GM19372 (cell line): ENCODE results near the gene PAPLN.
"Not testable (repeated sequence)": the region's sequence is repeated elsewhere in the genome, so short reads cannot be mapped to it uniquely, and the experiment has no call there.

ENCODE experiments used
- ATAC-seq: cut with Tn5 transposase; IDR thresholded peaks from one replicate; pipeline ENCODE4 v1.9.1; 2021; ENCODE audit warnings: mild to moderate bottlenecking, low read depth, moderate library complexity; ENCODE audit not compliant: unreplicated experiment

PAPLN gene, protein sequence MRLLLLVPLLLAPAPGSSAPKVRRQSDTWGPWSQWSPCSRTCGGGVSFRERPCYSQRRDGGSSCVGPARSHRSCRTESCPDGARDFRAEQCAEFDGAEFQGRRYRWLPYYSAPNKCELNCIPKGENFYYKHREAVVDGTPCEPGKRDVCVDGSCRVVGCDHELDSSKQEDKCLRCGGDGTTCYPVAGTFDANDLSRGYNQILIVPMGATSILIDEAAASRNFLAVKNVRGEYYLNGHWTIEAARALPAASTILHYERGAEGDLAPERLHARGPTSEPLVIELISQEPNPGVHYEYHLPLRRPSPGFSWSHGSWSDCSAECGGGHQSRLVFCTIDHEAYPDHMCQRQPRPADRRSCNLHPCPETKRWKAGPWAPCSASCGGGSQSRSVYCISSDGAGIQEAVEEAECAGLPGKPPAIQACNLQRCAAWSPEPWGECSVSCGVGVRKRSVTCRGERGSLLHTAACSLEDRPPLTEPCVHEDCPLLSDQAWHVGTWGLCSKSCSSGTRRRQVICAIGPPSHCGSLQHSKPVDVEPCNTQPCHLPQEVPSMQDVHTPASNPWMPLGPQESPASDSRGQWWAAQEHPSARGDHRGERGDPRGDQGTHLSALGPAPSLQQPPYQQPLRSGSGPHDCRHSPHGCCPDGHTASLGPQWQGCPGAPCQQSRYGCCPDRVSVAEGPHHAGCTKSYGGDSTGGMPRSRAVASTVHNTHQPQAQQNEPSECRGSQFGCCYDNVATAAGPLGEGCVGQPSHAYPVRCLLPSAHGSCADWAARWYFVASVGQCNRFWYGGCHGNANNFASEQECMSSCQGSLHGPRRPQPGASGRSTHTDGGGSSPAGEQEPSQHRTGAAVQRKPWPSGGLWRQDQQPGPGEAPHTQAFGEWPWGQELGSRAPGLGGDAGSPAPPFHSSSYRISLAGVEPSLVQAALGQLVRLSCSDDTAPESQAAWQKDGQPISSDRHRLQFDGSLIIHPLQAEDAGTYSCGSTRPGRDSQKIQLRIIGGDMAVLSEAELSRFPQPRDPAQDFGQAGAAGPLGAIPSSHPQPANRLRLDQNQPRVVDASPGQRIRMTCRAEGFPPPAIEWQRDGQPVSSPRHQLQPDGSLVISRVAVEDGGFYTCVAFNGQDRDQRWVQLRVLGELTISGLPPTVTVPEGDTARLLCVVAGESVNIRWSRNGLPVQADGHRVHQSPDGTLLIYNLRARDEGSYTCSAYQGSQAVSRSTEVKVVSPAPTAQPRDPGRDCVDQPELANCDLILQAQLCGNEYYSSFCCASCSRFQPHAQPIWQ

DNA sequence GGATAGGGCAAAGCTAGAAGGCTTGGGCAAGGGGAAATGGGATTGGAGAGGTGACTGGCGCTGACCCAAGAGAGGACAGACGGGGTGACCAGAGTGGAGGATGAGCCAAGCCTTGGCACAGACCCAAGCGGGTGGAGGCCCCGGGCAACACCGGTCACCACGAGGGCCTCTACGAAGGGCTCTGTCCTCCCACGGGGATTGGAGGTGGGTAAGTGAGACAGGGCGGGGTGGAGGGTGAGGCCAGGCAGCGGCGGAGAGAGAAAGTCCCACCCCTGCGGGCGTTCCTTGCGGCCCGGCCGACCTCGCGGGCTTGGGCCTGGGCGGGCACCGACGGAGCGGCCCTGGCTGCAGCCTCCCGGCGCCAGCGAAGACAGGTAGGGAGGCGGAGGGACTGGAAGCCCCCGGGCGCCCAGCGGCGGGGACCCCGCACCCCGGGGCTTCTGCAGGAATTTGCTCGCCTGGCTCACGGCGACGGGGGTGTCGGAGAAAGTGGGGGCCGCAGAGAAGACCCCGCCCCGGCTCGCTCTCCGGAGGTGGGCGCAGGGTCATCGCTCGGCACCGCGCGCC is at the start of gene PAPLN:
Gene PAPLN, plus strand, starts transcription at position 288 of the 567 bp plus-strand sequence. CDS start 2,273 bp downstream, outside the sequence.
- no peak for ATAC-seq

DNA sequence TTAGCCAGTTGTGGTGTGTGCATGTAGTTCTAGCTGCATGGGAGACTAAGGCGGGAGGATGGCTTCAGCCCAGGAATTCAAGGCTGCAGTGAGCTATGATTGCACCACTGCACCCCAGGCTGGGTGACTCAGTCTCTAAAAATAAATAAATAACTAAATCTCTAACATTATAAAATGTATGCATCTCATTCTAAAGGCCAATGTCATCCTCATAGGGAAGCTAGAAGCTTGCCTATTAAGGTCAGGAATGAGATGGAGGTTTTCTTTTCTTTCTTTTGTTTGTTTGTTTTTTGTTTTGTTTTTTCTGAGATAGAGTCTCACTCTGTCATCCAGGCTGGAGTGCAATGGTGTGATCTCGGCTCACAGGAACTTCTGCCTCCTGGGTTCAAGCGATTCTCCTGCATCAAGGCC is 48.8 kb upstream of the PAPLN start:
- no peak for ATAC-seq

DNA sequence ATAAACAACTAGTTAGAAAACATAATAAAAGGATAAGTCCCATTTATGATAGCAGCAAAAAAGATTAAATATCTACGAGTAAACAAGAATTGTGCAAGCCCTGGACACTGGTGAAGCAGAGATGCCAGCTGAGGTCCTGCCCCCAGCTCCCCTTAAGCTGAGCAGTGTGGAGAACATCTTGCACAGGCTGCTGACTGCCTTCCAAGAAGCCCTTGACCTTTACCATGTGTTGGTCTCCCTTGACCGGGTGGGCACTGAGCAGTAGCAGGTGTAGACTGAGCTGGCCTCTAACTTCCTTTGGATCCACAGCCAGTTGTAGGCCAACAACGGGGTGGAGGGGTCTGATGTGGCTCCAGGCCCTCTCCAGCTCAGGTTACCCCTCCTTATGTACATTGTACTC is 47.7 kb upstream of the PAPLN start:
- ATAC-seq, result no peak

DNA sequence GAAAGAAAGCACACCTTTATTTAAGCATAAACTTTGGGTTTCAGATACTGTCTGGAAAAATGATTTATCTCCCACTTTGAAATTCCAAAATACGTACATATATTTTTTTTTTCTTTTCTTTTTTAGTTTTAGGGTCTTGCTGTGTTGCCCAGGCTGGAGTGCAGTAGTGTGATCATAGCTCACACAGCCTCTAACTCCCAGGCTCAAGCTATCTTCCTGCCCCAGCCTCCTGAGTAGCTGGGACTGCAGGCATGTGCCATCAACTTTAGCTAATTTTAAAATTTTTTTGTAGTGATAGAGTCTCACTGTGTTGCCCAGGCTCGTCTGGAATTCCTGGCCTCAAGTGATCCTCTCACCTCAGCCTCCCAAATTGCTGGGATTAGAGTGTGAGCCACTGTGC is 45.9 kb upstream of the PAPLN start:
- ATAC-seq, result no peak

DNA sequence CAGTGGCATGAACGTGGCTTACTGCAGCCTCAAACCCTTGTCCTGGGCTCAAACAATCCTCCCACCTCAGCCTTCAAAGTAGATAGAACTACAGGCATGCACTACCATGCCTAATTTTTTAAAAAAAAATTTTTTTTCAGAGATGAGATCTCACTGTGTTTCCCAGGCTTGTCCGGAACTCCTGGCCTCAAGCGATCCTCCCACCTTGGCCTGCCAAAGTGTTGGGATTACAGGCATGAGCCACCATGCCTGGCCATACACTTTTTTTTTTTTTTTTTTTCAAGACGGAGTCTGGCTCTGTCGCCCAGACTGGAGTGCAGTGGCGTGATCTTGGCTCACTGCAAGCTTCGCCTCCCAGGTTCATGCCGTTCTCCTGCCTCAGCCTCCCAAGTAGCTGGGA is 43.0 kb upstream of the PAPLN start:
- not testable (repeated sequence) for ATAC-seq

DNA sequence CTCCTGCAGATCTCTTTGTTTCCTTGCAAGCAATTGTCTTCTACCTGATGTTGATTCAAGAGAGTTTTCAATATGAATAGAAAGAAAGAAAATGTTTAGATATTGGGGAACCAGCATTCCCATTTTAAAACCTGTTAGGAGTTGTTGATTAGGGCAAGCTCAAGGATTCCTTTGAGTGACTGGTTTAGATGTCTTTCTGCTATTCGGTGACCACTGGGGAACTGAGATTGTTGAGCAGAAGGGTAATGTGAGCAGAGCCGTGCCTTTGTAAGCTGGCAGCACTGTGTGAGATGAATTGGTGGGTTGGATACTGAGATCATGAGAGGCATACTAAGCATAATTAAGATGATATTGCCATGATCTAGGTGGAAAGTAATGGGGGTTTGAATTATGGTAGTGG is 39.1 kb upstream of the PAPLN start:
- no peak for ATAC-seq

DNA sequence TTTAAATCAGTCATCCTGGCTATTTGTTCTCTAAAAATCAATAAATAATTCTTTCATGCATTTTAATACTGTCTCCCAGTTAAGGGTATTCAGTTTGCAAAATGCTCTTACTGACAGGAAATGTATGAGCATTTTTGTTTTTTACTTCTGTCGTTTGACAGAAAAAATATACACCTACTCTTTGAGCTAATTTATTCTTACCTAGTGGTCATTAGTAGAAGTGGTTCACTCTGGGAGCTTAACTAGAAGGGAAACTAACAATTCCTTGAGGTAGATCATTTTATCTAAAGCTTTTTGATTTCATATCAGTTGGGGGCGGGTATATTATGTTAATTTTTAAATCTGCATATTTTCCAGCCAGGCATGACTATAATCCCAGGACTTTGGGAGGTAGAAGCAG is 33.8 kb upstream of the PAPLN start:
- no peak for ATAC-seq

DNA sequence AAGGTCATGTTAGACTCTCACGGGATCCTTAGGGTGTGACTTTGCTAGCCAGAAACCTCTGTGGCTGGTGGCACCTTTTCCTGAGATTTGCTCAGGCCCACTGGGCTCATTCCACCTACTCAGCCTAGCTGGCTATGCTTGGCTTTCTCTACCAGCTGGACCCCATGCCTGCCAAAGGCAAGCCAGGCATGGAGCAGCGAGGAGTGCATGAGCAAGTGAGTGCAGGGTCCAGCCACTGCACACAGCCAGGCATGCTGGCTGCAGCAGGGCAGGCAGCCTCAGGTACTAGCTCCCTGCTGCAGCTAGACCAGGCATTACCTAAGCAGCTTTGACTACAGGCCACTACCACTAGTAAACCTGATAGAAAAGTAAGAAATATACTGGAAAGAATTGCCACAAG is 29.7 kb upstream of the PAPLN start:
- no peak for ATAC-seq

DNA sequence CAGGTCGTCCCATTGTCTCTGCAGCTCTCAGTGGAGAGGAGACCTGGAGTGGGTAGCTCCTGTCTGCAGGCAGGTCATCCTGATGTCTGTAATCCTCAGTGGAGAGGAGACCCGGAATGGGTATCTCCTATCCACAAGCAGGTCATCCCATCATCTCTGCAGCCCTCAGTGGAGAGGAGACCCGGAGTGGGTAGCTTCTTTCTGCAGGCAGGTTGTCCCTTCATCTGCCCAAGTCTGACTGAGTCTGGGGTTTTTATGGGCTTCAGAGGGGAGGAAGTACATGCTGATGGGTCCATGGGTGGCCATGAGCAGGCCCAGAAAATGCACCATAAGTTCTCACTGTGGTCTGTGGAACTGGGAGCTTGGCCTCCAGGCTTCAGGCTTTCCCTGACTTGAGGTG is 28.9 kb upstream of the PAPLN start:
- ATAC-seq, result no peak

DNA sequence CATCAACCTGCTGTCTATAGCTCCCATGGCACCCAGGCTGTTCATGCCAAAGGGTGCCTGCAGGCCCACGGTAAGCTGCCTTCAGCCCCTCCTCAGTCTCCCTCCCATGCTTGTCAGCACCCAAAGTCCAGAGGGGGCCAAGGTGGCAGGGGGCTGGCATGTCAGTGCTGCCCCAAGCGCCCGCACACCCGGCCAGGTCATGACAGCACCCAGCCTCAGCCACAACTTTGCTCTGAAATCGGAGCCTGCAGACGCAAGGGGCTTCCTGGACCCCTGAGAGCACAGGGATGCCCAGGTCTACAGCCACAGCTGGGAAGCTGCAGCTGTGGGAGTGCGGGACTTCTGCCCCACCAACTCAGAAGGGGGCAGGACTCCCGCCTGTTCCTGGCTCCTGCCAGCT is 28.5 kb upstream of the PAPLN start:
- ATAC-seq, result no peak

DNA sequence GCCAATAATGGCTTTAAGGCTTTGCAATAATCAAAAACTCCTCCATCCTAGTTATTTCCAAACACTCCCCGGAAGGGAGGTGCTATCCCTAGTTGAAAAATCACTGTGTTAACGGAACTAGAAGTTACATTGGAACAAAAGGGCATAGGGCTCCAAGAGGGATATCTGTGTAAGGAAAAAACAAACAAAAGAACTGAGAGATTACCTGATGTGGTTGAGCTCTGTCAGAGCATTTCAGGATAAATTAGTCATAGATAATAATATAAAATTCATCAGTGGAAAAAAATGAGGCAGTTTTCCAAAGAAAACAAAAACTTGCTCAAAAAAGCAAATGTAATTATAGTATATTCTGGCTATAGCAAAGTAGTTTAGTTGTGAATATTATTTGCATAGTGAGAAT is 27.4 kb upstream of the PAPLN start:
- no peak for ATAC-seq

DNA sequence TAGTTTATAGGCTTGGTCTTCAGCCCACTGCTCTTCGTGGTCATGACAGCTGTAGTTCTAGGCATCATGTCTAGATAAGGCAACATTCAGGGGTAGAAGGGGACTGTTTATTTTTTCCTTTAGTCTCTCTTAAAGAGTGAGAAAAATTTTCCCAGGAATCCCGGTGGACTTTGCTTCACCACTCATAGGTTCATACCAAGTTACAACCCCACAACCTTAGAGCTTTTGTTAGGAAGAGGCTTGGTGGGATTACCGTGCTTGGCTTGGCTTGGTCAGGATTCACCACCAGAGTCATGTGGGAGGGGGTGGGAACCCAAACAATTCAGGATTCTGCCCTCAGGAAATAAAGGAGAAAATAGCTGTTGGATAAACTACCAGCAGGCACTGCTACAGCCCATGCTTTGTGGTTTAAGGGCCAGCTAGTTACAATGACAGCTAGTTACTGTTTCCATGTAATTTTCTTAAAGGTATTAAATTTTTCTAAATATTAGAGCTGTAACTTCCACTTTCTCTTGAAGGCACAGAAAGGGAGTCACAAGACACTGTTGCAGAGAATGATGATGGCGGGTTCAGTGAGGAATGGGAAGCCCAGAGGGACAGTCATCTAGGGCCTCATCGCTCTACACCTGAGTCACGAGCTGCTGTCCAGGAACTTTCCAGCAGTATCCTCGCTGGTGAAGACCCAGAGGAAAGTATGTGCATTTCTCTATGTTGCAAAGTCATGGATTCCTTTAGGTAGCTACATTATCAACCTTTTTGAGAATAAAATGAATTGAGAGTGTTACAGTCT is 25.9 kb upstream of the PAPLN start:
- ATAC-seq, result no peak

DNA sequence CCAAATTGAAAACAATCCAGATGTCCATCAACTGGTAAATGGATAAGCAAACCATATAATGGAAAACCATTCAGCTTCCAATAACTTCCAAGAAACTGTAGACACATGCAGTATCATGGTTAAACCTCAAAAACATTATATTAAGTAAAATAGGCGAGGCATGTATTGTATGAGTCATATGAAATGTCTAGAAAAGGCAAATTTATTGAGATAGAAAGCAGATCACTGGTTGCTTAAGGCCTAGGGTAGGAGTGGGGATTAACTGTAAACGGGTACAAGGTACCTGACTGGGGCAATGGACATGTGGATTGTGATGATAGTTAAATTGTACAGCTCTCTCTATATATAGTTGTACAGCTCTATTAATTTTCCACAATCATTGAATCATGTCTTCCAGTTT is 21.3 kb upstream of the PAPLN start:
- ATAC-seq, result no peak

DNA sequence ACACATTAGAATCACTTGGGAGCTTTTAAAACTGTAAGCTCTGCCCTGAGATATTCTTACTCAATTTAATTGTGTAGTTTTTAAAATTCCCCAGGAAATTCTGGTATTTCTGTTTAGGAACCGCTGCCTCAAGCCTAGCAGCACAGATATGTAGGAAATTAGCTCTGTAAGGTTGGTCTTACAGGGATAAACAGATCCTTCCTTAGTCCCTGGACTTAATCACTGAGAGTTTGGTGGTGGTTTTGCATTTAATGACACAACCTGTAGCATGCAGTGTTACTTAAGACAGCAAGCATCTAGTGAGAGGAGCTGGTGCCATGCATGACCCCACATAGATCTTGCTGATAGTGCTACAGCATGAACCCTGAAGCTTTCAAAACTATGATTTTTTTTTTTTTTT is 19.9 kb upstream of the PAPLN start:
- no peak for ATAC-seq

DNA sequence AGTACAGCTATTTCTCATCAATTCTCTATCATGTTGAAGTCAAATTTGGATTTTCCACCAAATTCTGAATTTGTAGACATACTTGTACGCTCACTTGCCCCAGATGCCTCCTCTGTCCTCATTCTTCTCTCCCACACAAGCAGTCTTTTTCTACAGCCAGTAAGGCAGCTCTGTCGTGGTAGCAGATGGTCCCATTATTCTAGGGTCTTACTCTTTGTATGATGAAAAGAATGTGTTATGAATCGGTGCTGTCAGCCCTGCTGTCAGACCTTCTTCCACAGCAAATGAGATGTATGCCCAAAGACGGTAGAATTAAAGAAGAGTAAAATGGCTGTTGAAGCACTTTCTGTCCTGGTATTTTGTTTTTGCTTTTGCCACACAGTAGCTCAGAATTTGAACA is 17.2 kb upstream of the PAPLN start:
- no peak for ATAC-seq

DNA sequence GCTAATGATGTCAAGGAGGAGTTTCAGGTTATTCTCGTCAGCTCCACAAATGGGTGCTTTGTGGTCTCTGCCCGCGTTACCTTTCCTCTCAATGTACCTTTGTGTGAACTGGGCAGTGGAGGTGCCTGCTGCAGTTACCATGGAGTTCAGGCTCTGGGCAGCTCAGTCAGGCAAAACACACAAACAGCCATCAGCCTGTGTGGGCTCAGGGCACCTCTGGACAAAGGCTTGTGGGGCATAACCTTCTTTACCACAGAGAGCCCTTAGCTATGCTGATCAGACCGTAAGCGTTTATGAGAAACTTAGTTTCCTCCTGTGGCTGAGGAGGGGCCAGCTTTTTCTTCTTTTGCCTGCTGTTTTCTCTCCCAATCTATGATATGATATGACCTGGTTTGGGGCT is 16.7 kb upstream of the PAPLN start:
- ATAC-seq, result no peak

DNA sequence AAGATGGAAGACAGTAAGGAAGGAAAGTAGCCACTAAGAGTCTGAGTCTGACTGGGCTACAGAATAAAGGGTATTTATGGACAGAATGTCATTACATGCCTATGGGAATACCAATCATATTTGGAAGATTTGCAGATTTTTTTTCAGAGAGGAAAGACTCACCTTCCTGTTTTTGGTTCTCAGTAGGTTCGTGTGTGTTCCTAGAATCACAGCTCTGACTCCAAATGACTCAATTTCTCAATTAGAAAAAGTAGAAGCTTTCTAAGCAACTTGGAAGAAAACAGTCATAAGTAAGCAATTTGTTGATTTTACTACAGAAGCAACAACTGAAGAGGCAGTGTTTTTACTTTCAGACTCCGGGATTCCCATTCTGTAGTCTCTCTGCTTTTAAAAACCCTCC is 15.4 kb upstream of the PAPLN start:
- no peak for ATAC-seq

DNA sequence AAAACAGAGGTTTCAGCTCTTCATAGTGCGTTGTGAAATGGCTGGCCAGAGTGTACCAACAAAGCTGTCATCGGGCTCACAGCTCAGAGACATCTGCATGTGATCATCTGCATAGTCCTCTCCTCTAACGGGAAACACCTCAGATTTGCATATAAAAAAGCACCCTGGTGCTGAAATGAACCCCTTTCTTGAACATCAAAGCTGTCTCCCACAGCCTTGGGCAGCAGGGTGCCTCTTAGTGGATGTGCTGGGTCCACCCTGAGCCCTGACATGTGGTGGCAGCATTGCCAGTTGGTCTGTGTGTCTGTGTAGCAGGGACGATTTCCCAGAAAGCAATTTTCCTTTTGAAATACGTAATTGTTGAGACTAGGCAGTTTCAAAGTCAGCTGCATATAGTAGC is 14.3 kb upstream of the PAPLN start:
- no peak for ATAC-seq

DNA sequence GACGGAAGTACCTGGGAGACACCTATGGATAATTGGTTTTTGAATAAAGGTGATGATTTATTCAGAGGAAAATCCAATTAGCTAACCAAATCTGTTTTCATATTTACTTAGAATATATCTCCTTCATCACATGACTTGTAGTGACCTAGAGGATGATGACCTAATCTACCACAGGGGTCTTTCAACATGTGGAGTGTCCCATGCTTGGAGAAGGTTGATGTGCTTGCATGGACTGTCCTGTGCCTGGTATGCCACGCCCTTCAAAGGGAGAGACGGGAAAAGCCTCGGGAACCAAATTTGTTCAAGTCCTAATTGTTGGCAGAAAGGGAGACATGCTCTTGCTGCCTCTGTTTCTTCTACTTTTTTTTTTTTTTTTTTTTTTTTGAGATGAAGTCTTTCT is 11.8 kb upstream of the PAPLN start:
- ATAC-seq, result no peak
